HCT116 (cell line): ENCODE data around the gene GEMIN5.

Experiments used
- CEBPB ChIP-seq: IDR thresholded peaks from 2 replicates; pipeline ENCODE4 v1.6.1; 2012; ENCODE audit warnings: low read depth
- CTCF ChIP-seq, 3 experiments: fragments of 200-600 bp in 1 of 3; sonication (generic) in 1 of 3; IDR thresholded peaks in 2 of 3; conservative IDR thresholded peaks in 1 of 3; 2 replicates each; pipeline ENCODE4 v1.5.1; 2012 to 2017; ENCODE audit warnings: low read depth in 2 of 3, low read length in 2 of 3, antibody characterized with exemption in 1 of 3, borderline replicate concordance in 1 of 3, control low read depth in 1 of 3, mild to moderate bottlenecking in 1 of 3, mixed read lengths in 1 of 3, mixed run types in 1 of 3, moderate library complexity in 1 of 3; ENCODE audit not compliant: insufficient read depth in 1 of 3
- EGR1 ChIP-seq: IDR thresholded peaks from 2 replicates; pipeline ENCODE4 v1.6.1; 2012; ENCODE audit warnings: low read depth
- EZH2 ChIP-seq: fragments of 200-600 bp; sonication (generic); IDR thresholded peaks from 2 replicates; pipeline ENCODE4 v1.6.1; 2017; ENCODE audit warnings: antibody characterized with exemption, mixed run types
- EZH2phosphoT487 ChIP-seq: fragments of 200-600 bp; IDR thresholded peaks from 2 replicates; pipeline ENCODE4 v1.6.1; 2018; ENCODE audit warnings: antibody characterized with exemption, borderline replicate concordance
- JUND ChIP-seq: IDR thresholded peaks from 2 replicates; pipeline ENCODE4 v1.6.1; 2012
- MAX ChIP-seq: IDR thresholded peaks from 2 replicates; pipeline ENCODE4 v1.6.1; 2012
- POLR2A ChIP-seq: IDR thresholded peaks from 2 replicates; pipeline ENCODE4 v1.7.0; 2011; ENCODE audit warnings: borderline replicate concordance; ENCODE audit not compliant: insufficient read depth, insufficient read length; ENCODE audit errors: extremely low read depth
- POLR2AphosphoS5 ChIP-seq: IDR thresholded peaks from 2 replicates; pipeline ENCODE4 v1.6.1; 2011; ENCODE audit warnings: mild to moderate bottlenecking, low read depth, low read length, moderate library complexity
- RAD21 ChIP-seq: IDR thresholded peaks from 2 replicates; pipeline ENCODE4 v1.6.1; 2012; ENCODE audit warnings: low read depth, mild to moderate bottlenecking
- REST ChIP-seq: IDR thresholded peaks from 2 replicates; pipeline ENCODE4 v1.6.1; 2012; ENCODE audit warnings: low read depth
- SIN3A ChIP-seq: IDR thresholded peaks from 2 replicates; pipeline ENCODE4 v1.6.1; 2012; ENCODE audit warnings: low read depth
- YY1 ChIP-seq: IDR thresholded peaks from 2 replicates; pipeline ENCODE4 v1.6.1; 2011; ENCODE audit warnings: low read length, low read depth, moderate library complexity, mild to moderate bottlenecking; ENCODE audit not compliant: insufficient replicate concordance; ENCODE audit errors: extremely low read depth

GRCh38 chr5:154895606-154896561, 42.1 kb downstream of the GEMIN5 start:
- TF ChIP-seq POLR2A (no peak), CTCF (IDR thresholded peaks at IDR 0.05 in 2 of 3, conservative IDR thresholded peaks at IDR 0.05 in 1 of 3; ENCODE audit: borderline replicate concordance in 1 of 3, insufficient read depth in 1 of 3, low read depth in 2 of 3, low read length in 2 of 3) (no peak), EZH2 (no peak), POLR2AphosphoS5 (no peak), MAX (no peak), CEBPB (no peak), EZH2phosphoT487 (no peak), SIN3A (no peak), YY1 (no peak), REST (no peak), JUND (no peak), EGR1 (no peak), RAD21 (no peak)
